ENCODE results near the gene DPF1. TPM values are rescaled to one million over a fixed set of nuclear protein-coding genes. Genes with fewer than 3 reads are reported as not detected.

The DPF1 gene
- total RNA-seq, 3 donors from 2014 or later (not counting 1 experiment from before 2014, with no cell fraction given), result not detected

DNA sequence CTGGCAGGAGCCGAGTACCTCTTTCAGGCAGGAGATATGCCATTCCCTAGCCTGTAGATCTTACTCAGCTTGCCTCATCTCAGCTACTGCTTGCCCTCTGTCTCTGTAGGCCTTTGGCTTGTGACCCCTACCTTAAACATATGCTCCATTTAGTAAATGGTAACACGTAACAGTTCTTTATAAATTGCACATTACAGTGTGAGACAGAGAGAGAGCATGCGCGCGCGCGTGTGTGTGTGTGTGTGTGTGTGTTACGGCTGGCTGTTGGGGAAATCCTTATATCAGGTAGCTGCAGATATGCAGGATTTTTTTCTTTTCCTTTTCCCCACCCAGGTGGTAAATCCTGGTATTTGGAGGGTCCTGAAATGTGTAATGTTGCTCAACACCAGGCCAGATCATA is 44.5 kb upstream of the DPF1 start:
- H3K27me3 ChIP-seq (ENCODE audit: control insufficient read depth, insufficient read depth, low read length), result no peaks in the 10 kb centered on the region
- Mint-ChIP-seq H3K27me3 (ENCODE audit: low read depth in 2 of 2) (peaks cover 20 to 27% of the 10 kb centered on the region in 2 donors), H3K36me3 (no peaks in the 10 kb centered on the region), H3K4me1 (peaks cover 11 to 12% of the 10 kb centered on the region in 2 donors), H3K4me3 (no peak overlapping the region), H3K27ac (no peak overlapping the region), H3K9me3 (no peaks in the 10 kb centered on the region)
- DNase-seq (peak in 1 of 2 donors; percentile 20), ATAC-seq (no peak)
- TF ChIP-seq, protein P1, sequence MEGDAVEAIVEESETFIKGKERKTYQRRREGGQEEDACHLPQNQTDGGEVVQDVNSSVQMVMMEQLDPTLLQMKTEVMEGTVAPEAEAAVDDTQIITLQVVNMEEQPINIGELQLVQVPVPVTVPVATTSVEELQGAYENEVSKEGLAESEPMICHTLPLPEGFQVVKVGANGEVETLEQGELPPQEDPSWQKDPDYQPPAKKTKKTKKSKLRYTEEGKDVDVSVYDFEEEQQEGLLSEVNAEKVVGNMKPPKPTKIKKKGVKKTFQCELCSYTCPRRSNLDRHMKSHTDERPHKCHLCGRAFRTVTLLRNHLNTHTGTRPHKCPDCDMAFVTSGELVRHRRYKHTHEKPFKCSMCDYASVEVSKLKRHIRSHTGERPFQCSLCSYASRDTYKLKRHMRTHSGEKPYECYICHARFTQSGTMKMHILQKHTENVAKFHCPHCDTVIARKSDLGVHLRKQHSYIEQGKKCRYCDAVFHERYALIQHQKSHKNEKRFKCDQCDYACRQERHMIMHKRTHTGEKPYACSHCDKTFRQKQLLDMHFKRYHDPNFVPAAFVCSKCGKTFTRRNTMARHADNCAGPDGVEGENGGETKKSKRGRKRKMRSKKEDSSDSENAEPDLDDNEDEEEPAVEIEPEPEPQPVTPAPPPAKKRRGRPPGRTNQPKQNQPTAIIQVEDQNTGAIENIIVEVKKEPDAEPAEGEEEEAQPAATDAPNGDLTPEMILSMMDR (IDR thresholded peaks at IDR 0.05), result no peak
- intact Hi-C loops (cut with micrococcal nuclease), result no loop called here
- no peaks in the 10 kb centered on the region for H3K9me3 ChIP-seq (ENCODE audit: control insufficient read depth, insufficient read depth, low read length)
- no peak overlapping the region for H3K27ac ChIP-seq (ENCODE audit: low read length)
- peaks cover 17% of the 10 kb centered on the region for H3K4me1 ChIP-seq (ENCODE audit: control insufficient read depth, insufficient read depth, low read length)
- no peak overlapping the region for H3K4me3 ChIP-seq (ENCODE audit: low read length)
- WGBS (ENCODE audit: insufficient coverage), result 64% methylated on average over 8 of the region's 8 CpGs
- no peaks in the 10 kb centered on the region for H3K36me3 ChIP-seq (ENCODE audit: control insufficient read depth, insufficient read depth, low read length)

DNA sequence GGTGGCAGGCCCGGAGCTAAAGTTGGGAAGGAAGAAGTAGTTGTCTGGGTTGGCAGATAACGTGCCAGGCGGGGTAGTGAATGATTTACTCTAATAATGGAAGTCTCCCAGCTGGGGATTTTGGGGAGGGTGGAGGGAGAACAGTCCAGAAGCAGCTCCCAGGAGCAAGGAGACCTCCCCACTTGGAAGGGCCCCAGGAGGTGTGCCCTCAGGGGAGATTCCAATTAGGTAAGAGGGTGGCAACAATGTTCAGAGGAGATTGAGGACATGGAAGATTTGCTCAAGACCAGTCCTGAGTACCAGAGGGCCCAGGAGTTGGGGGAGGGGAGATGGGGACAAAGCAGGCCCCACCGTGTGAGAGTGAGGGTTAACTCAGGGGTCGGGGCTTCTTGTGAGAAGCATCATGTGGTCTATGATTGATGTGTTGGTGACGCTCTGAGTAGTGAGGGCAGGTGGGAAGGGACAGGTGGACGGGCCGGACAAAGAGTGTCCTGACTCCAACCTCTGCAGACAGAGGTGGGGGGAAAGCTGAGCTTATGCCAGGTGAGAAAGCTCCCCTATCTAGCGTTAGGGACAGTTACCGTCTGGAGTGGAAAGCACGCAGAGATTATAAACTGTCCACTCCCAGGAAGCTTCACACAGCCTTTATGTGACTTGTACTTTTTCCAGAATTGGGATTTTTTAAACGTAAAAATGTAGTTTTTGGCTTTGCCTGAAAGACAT is 43.9 kb upstream of the DPF1 start:
- Histone ChIP-seq H3K27ac (ENCODE audit: low read length) (no peak overlapping the region), H3K4me3 (ENCODE audit: low read length) (no peak overlapping the region), H3K4me1 (ENCODE audit: control insufficient read depth, insufficient read depth, low read length) (peaks cover 18% of the 10 kb centered on the region), H3K9me3 (ENCODE audit: control insufficient read depth, insufficient read depth, low read length) (no peaks in the 10 kb centered on the region), H3K36me3 (ENCODE audit: control insufficient read depth, insufficient read depth, low read length) (no peaks in the 10 kb centered on the region), H3K27me3 (ENCODE audit: control insufficient read depth, insufficient read depth, low read length) (no peaks in the 10 kb centered on the region)
- DNase-seq (no peak), ATAC-seq (no peak)
- H3K27ac Mint-ChIP-seq, result no peak overlapping the region
- peaks cover 12% of the 10 kb centered on the region in 2 donors for H3K4me1 Mint-ChIP-seq
- 76% methylated on average over 12 of the region's 12 CpGs for WGBS (ENCODE audit: insufficient coverage)
- peaks cover 23 to 31% of the 10 kb centered on the region in 2 donors for H3K27me3 Mint-ChIP-seq (ENCODE audit: low read depth in 2 of 2)
- no peaks in the 10 kb centered on the region for H3K9me3 Mint-ChIP-seq
- no peak overlapping the region for H3K4me3 Mint-ChIP-seq
- no peaks in the 10 kb centered on the region for H3K36me3 Mint-ChIP-seq
- TF ChIP-seq, protein P1 (IDR thresholded peaks at IDR 0.05), result no peak
- intact Hi-C loops (cut with micrococcal nuclease), result no loop called here

DNA sequence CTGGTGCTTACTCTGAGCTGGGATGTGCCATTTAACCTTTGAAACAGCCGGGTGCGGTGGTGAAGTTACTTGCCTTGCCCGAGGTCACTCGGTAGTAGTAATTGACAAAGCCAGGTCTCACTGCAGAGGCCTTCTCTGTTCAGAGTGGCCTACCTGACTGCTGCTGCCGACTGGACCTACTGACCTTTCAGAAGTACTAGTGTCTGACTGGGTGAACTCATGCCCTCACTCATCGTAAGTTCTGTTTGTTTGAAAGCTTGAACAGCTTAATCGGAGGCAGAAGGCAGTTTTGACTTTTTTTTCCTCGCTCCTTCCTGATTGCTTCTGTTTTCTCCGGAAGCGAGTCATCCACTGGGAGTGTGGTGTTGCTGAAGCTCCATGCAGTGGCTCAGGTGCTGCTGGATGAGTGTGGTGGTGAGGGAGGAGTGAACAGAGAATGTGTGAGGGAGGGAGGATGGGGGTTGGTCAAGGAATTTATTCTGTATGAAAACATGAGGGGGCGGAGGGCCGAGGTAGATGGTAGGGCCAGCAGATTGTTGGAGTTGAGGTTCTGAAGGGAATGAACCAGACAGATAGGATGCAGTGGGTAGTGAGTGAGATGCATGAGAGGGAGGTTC is 43.1 kb upstream of the DPF1 start:
- no peak overlapping the region for H3K27ac Mint-ChIP-seq

More for the DNA sequence above, 43.1 kb upstream of the DPF1 start:
- no peak overlapping the region for H3K27ac ChIP-seq (ENCODE audit: low read length)
- H3K4me3 ChIP-seq (ENCODE audit: low read length), result no peak overlapping the region
- peaks cover 18% of the 10 kb centered on the region for H3K4me1 ChIP-seq (ENCODE audit: control insufficient read depth, insufficient read depth, low read length)
- no peaks in the 10 kb centered on the region for H3K27me3 ChIP-seq (ENCODE audit: control insufficient read depth, insufficient read depth, low read length)
- Mint-ChIP-seq H3K27me3 (ENCODE audit: low read depth in 2 of 2) (peaks cover 23 to 31% of the 10 kb centered on the region in 2 donors), H3K4me3 (no peak overlapping the region), H3K9me3 (no peaks in the 10 kb centered on the region), H3K36me3 (no peaks in the 10 kb centered on the region), H3K4me1 (peaks cover 12% of the 10 kb centered on the region in 2 donors)
- no peaks in the 10 kb centered on the region for H3K36me3 ChIP-seq (ENCODE audit: control insufficient read depth, insufficient read depth, low read length)
- TF ChIP-seq, protein P1 (IDR thresholded peaks at IDR 0.05), result no peak
- H3K9me3 ChIP-seq (ENCODE audit: control insufficient read depth, insufficient read depth, low read length), result no peaks in the 10 kb centered on the region
- WGBS (ENCODE audit: insufficient coverage), result 85% methylated on average over 12 of the region's 12 CpGs
- DNase-seq, result no peak
- intact Hi-C loops (cut with micrococcal nuclease), result no loop called here
- no peak for ATAC-seq
